Measurements from ENCODE around the gene BSCL2. TPM values are rescaled to one million over a fixed set of nuclear protein-coding genes. Genes with fewer than 3 reads are reported as not detected.

Gene BSCL2
- total and polyA plus RNA-seq, 2 experiments from 2014 or later: 70.3 to 79.2 TPM

DNA sequence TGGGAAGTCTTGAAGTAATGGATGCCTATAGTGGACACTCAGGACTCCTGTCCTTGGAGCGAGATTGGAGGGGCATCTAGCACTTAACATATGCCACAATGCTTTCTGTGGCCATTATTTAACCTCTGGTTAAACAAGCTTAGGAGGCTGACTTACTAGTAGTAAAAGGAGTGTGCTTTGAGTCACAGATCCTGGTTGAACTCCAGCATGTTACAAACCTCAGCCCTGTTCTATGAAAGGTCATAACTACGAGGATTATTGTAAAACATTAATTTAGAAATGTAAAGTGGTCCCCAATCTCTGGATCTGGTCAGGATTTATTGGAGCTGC lies 34.1 kb downstream of the BSCL2 start:
- peaks cover 22% of the 10 kb centered on the region for H3K36me3 ChIP-seq
- no peak overlapping the region for H3K4me3 ChIP-seq
- no peaks in the 10 kb centered on the region for H3K9me3 ChIP-seq (ENCODE audit: low read depth)
- no peak for DNase-seq (ENCODE audit: low read depth in 1 of 2, low spot score in 1 of 2)
- H3K27ac ChIP-seq: peak overlapping the region; percentile 89
- peaks cover 24% of the 10 kb centered on the region for H3K4me1 ChIP-seq (ENCODE audit: low read depth)
- no peaks in the 10 kb centered on the region for H3K27me3 ChIP-seq
- TF ChIP-seq, protein P1, sequence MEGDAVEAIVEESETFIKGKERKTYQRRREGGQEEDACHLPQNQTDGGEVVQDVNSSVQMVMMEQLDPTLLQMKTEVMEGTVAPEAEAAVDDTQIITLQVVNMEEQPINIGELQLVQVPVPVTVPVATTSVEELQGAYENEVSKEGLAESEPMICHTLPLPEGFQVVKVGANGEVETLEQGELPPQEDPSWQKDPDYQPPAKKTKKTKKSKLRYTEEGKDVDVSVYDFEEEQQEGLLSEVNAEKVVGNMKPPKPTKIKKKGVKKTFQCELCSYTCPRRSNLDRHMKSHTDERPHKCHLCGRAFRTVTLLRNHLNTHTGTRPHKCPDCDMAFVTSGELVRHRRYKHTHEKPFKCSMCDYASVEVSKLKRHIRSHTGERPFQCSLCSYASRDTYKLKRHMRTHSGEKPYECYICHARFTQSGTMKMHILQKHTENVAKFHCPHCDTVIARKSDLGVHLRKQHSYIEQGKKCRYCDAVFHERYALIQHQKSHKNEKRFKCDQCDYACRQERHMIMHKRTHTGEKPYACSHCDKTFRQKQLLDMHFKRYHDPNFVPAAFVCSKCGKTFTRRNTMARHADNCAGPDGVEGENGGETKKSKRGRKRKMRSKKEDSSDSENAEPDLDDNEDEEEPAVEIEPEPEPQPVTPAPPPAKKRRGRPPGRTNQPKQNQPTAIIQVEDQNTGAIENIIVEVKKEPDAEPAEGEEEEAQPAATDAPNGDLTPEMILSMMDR (IDR thresholded peaks at IDR 0.05; ENCODE audit: low read depth, low read length): no peak

DNA sequence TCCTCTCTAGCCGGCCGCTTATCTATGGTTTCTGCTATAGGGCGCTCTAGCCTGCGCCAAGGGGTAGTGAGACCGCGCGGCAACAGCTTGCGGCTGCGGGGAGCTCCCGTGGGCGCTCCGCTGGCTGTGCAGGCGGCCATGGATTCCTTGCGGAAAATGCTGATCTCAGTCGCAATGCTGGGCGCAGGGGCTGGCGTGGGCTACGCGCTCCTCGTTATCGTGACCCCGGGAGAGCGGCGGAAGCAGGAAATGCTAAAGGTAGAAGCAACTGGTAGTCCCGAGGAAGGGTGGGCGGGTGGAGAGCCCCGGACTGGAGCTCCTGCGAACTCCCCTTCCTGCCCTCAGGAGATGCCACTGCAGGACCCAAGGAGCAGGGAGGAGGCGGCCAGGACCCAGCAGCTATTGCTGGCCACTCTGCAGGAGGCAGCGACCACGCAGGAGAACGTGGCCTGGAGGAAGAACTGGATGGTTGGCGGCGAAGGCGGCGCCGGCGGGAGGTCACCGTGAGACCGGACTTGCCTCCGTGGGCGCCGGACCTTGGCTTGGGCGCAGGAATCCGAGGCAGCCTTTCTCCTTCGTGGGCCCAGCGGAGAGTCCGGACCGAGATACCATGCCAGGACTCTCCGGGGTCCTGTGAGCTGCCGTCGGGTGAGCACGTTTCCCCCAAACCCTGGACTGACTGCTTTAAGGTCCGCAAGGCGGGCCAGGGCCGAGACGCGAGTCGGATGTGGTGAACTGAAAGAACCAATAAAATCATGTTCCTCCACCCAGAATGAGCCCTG lies 35.4 kb downstream of the BSCL2 start, which contains the start of the genes LBHD1 and UQCC3:
Gene LBHD1, minus strand, starts transcription at position 660 of the 782 bp plus-strand sequence. CDS start 2,236 bp downstream, outside the sequence.
Gene UQCC3, plus strand, starts transcription at position 66 of the 782 bp plus-strand sequence. Its CDS starts 73 bp downstream, at position 139.
- Histone ChIP-seq H3K4me1 (ENCODE audit: low read depth) (peaks cover 17% of the 10 kb centered on the region), H3K36me3 (peaks cover 14% of the 10 kb centered on the region), H3K27me3 (no peaks in the 10 kb centered on the region), H3K4me3 (peak within 1 kb of the TSS; percentile 68), H3K9me3 (ENCODE audit: low read depth) (no peaks in the 10 kb centered on the region), H3K27ac (peak within 1 kb of the TSS; percentile 89)
- DNase-seq (ENCODE audit: low read depth in 1 of 2, low spot score in 1 of 2): peak; percentile 89 to 90
- TF ChIP-seq, protein P1 (IDR thresholded peaks at IDR 0.05; ENCODE audit: low read depth, low read length): no peak

DNA sequence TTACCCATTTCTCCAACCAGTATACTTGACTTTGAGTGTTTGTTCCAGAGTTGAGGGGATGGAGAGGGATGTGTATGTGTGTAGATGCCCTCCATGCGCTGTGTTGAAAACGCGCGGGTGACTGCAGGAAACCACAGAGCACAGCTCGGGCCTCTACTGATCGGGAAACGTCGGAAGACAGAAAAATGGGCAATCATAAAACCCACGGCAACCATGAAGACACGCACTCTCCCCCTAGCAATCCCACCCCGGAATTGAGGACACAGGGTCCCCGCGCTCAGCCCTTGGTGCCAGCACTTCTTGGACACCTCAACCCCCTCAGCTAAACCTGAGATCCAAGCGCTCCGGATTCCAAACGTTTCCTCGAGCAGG lies 36.0 kb downstream of the BSCL2 start:
- peak overlapping the region; percentile 89 for H3K27ac ChIP-seq
- no peak for DNase-seq (ENCODE audit: low read depth in 1 of 2, low spot score in 1 of 2)

GRCh38 chr11:62669420-62670161 lies 37.6 kb downstream of the BSCL2 start:
- H3K36me3 ChIP-seq: peaks cover 6% of the 10 kb centered on the region
- H3K4me3 ChIP-seq: no peak overlapping the region
- TF ChIP-seq, protein P1 (IDR thresholded peaks at IDR 0.05; ENCODE audit: low read depth, low read length): no peak
- no peaks in the 10 kb centered on the region for H3K27me3 ChIP-seq
- H3K27ac ChIP-seq: peak overlapping the region; percentile 61
- DNase-seq (ENCODE audit: low read depth in 1 of 2, low spot score in 1 of 2): no peak
- H3K9me3 ChIP-seq (ENCODE audit: low read depth): no peaks in the 10 kb centered on the region
- peaks cover 23% of the 10 kb centered on the region for H3K4me1 ChIP-seq (ENCODE audit: low read depth)

More for the DNA sequence above, 36.0 kb downstream of the BSCL2 start:
- H3K4me1 ChIP-seq (ENCODE audit: low read depth): peaks cover 20% of the 10 kb centered on the region
- no peaks in the 10 kb centered on the region for H3K9me3 ChIP-seq (ENCODE audit: low read depth)
- peaks cover 9% of the 10 kb centered on the region for H3K36me3 ChIP-seq
- TF ChIP-seq, protein P1 (IDR thresholded peaks at IDR 0.05; ENCODE audit: low read depth, low read length): no peak
- no peaks in the 10 kb centered on the region for H3K27me3 ChIP-seq
- H3K4me3 ChIP-seq: peak overlapping the region; percentile 68

DNA sequence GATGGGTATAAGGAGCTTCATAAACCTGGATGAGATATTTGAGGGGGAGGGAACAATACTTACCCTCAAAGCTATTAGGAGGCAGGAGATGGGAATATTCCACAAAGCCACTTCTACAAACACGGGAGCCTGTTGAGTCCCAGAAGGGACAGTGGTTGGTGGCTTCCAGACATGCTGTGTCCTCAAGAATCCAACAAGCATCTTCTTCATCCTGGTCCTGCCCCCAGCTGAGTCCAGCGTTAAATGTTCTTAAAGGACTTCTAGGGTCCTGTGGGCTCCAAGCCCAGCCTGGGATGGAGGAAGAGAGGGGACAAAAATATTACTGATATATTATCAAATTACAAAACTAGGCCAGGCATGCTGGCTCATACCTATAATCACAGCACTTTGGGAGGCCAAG lies 39.8 kb downstream of the BSCL2 start:
- no peaks in the 10 kb centered on the region for H3K9me3 ChIP-seq (ENCODE audit: low read depth)
- no peak overlapping the region for H3K4me3 ChIP-seq
- H3K4me1 ChIP-seq (ENCODE audit: low read depth): peaks cover 18% of the 10 kb centered on the region
- TF ChIP-seq, protein P1 (IDR thresholded peaks at IDR 0.05; ENCODE audit: low read depth, low read length): no peak
- H3K27ac ChIP-seq: no peak overlapping the region
- DNase-seq (ENCODE audit: low read depth in 1 of 2, low spot score in 1 of 2): no peak
- H3K36me3 ChIP-seq: peaks cover 2% of the 10 kb centered on the region
- no peaks in the 10 kb centered on the region for H3K27me3 ChIP-seq
